Cerebellar nuclear complex (tissue), 1 donor: ENCODE measurements around the gene ALOX5.

Experiments
- DNase-seq, 2 experiments: peaks; one replicate each; lab custom pipeline; 2025; lab: John Stamatoyannopoulos, UW

Gene ALOX5

GRCh38 chr10:45424668-45425404 is 50.8 kb downstream of the ALOX5 start:
- no peak for DNase-seq

DNA sequence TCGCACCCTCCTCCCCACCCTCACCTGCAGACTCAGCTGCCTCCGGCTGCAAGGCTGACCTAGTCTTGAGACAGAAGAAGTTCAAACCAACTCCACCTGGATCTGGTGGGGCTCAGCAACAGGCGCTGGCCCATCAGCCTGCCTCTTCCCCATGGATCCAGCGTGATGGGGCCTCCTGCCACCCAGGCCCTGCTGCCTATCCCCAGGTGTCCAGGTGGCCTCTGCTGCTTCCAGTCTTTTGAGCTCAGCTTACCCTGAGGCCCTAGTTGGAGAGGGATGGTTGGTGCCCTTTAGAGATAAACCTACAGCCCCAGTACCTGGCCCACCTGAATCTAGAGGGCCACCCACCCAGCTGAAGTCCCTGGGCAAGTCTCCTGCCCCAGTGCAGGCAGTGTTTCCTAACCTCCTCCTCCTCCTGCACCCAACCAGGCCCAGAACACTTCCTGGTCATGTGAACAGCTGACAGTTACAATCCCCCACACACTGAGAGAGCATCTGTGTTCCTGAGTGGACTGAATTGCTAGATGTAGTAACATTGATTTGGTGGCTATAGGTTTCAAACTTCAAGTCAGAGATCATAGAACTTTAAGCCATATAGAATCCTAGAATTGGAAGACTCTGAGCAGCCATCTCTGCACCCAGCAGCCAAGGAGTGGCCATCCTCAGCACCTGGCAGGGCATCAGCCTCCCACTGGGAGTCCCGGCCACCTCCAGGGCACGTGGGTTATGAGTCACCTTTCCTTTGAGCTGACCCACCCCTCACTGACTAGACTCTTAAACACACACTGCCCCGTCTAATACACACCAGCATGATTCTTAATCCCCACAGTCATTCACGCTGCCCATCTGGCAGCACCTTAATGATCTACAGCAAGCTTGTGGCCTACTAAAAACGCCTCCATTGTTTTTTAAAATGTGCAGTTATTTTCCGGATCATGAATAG is 51.9 kb downstream of the ALOX5 start:
- DNase-seq: no peak

- DNase-seq: no peak
Observed at GRCh38 chr10:45427262-45427969, 53.4 kb downstream of the ALOX5 start.

DNA sequence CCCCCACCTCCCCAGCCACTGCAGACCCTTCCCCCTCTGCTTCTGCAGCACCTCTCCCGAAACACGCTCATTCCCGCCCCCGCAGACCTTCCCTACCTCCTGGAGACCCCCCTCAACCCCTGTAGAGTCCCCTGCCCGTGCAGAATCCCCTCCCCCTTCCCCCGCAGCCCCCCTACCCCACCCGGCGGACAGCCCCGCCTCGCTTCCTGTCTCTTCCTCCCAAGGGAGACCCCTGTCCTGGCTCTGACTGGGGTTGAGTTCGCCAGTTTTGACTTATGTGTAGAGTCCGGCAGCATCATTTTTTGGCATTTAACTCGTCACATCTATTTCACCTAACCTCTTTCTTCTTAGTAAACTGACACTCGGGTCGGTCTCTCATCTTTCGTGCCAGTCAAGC is 54.0 kb downstream of the ALOX5 start:
- no peak for DNase-seq

DNA sequence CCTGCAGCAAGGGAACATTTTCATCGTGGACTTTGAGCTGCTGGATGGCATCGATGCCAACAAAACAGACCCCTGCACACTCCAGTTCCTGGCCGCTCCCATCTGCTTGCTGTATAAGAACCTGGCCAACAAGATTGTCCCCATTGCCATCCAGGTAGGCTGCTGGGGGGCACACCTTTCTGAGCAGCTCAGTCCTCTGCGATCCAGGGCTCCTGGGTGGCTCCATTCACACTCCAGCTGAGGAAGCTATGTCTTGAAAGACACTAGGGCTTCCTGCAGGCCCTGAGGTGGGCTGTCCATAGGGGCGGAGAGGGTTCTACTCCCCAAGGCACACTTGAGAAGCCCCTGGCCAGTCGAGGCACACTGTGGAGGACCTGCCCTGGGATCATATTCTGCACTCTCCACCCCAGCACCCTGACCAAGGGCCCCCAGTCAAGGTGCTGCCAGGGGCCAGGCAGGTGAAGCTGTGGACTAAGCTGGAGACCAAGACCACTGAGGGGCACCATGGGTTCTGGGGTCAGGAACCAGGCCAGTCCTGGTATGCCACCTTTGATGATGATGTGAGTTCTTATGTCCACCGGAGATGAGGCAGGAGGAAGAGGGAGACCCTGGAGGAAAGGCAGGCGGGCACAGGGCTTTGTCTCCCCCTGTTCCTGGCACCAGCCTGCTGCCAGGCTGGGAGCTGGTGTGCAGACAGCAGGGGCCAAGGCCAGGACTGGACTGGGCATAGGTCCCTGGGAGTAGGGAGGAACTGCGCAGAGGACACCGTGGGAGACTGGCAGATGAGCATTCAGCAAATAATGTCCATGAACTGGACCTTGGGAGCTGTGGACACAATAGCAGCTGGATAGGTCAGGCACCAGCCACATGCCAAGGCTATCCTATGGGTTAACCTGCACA is 54.8 kb downstream of the ALOX5 start:
- no peak for DNase-seq

GRCh38 chr10:45429790-45430189 is 55.8 kb downstream of the ALOX5 start:
- DNase-seq: no peak

GRCh38 chr10:45432113-45432512 is 58.1 kb downstream of the ALOX5 start:
- DNase-seq: no peak

- DNase-seq: no peak
Observed at GRCh38 chr10:45432700-45433472, 58.9 kb downstream of the ALOX5 start.

GRCh38 chr10:45433716-45434469 is 59.9 kb downstream of the ALOX5 start:
- DNase-seq: no peak

- DNase-seq: no peak
Observed at GRCh38 chr10:45437587-45438465, 63.8 kb downstream of the ALOX5 start.

GRCh38 chr10:45438466-45439090 is 64.6 kb downstream of the ALOX5 start:
- DNase-seq: no peak

- no peak for DNase-seq
Observed at GRCh38 chr10:45439365-45439764, 65.3 kb downstream of the ALOX5 start.

DNA sequence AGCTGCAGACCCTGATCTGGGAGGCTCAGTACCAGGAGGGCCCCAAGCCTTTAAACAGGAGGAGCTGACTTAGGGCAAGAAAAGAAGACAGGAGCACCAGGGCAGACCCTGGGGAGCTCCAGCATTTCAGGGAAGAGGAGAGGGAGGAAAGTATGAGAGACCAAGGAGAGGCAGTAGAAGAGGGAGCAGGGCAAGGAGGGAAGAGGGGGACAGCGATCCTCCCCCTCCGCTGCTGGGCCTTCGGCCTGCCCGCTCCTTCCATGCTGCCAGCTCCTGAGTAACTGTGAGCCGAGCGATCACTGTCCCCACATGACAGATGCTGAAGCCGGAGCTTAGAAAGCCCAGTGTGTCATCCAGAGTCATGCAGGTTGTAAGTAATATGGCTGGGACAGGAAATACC is 65.9 kb downstream of the ALOX5 start:
- no peak for DNase-seq

- no peak for DNase-seq
Observed at GRCh38 chr10:45440511-45441062, 66.6 kb downstream of the ALOX5 start.

GRCh38 chr10:45441239-45442190 is 67.5 kb downstream of the ALOX5 start:
- no peak for DNase-seq

- DNase-seq: no peak
Observed at GRCh38 chr10:45442251-45442650, 68.2 kb downstream of the ALOX5 start.

GRCh38 chr10:45442662-45443061 is 68.6 kb downstream of the ALOX5 start:
- DNase-seq: no peak
